Cardiac muscle cell (in vitro differentiated cells and primary cell): ENCODE measurements around the gene FAM107B. TPM values are rescaled to one million over a fixed set of nuclear protein-coding genes. Genes with fewer than 3 reads are reported as not detected.

Experiments used
- DNase-seq, 2 donors: peaks; one replicate each; pipeline versions ENCODE4 v3.0.0 to v3.0.0-alpha.2; 2010 to 2017; ENCODE audit warnings: low read depth in 1 of 2, low spot score in 1 of 2
- H3K27ac ChIP-seq: fragments of 200-600 bp; sonication (generic); 2 replicates; pipeline ENCODE4 v1.5.1; 2016
- H3K27me3 ChIP-seq: fragments of 200-600 bp; sonication (generic); 2 replicates; pipeline ENCODE4 v1.6.0; 2016; ENCODE audit warnings: control low read depth
- H3K36me3 ChIP-seq: fragments of 200-600 bp; sonication (generic); 2 replicates; pipeline ENCODE4 v1.5.1; 2016; ENCODE audit warnings: control low read depth
- H3K4me1 ChIP-seq: fragments of 200-600 bp; sonication (generic); 2 replicates; pipeline ENCODE4 v1.8.1; 2017; ENCODE audit warnings: low read depth, mild to moderate bottlenecking, mixed run types
- H3K4me3 ChIP-seq: fragments of 200-600 bp; sonication (generic); 2 replicates; pipeline ENCODE4 v1.5.1; 2016; ENCODE audit warnings: mild to moderate bottlenecking
- H3K9me3 ChIP-seq: fragments of 200-600 bp; sonication (generic); 2 replicates; pipeline ENCODE4 v1.5.1; 2017; ENCODE audit warnings: low read depth, mild to moderate bottlenecking, control low read depth
- CTCF ChIP-seq: IDR thresholded peaks from 2 replicates; pipeline ENCODE4 v1.5.1; 2012; ENCODE audit warnings: low read depth, mild to moderate bottlenecking, low read length
- polyA plus RNA-seq: library from polyadenylated mRNA; unstranded; fragments of >200 nt; fragmentation: Nextera tagmentation; extraction: Ambion mirVana; gene quantifications from 2 replicates; pipeline ENCODE4 v1.2.1, GENCODE V29; 2016
- total RNA-seq: library from RNA; depleted of rRNA; stranded (reverse); fragments of >200 nt; gene quantifications from 2 replicates; pipeline ENCODE4 v1.2.3, GENCODE V29; 2016

Gene FAM107B
- total and polyA plus RNA-seq, 2 experiments from 2014 or later: 6.0 to 9.6 TPM

- Histone ChIP-seq H3K4me3 (no peak overlapping the region), H3K4me1 (no peaks in the 10 kb centered on the region), H3K9me3 (no peaks in the 10 kb centered on the region), H3K27ac (no peak overlapping the region), H3K27me3 (no peaks in the 10 kb centered on the region), H3K36me3 (no peaks in the 10 kb centered on the region)
- DNase-seq: no peak
- TF ChIP-seq CTCF: no peak
Observed at GRCh38 chr10:14554491-14555205, 220.0 kb downstream of the FAM107B start.

GRCh38 chr10:14554091-14554490 is 220.6 kb downstream of the FAM107B start:
- Histone ChIP-seq H3K27ac (no peak overlapping the region), H3K4me3 (no peak overlapping the region), H3K4me1 (no peaks in the 10 kb centered on the region), H3K36me3 (no peaks in the 10 kb centered on the region), H3K27me3 (no peaks in the 10 kb centered on the region), H3K9me3 (no peaks in the 10 kb centered on the region)
- TF ChIP-seq CTCF: no peak
- no peak for DNase-seq

GRCh38 chr10:14553448-14553847 is 221.2 kb downstream of the FAM107B start:
- Histone ChIP-seq H3K27ac (no peak overlapping the region), H3K36me3 (no peaks in the 10 kb centered on the region), H3K9me3 (no peaks in the 10 kb centered on the region), H3K4me1 (no peaks in the 10 kb centered on the region), H3K27me3 (no peaks in the 10 kb centered on the region), H3K4me3 (no peak overlapping the region)
- no peak for TF ChIP-seq CTCF
- DNase-seq: peak in 1 of 2 donors; percentile 44

- Histone ChIP-seq H3K27me3 (no peaks in the 10 kb centered on the region), H3K36me3 (no peaks in the 10 kb centered on the region), H3K4me1 (no peaks in the 10 kb centered on the region), H3K4me3 (no peak overlapping the region), H3K27ac (no peak overlapping the region), H3K9me3 (no peaks in the 10 kb centered on the region)
- TF ChIP-seq CTCF: no peak
- DNase-seq: no peak
Observed at GRCh38 chr10:14552015-14552414, 222.7 kb downstream of the FAM107B start.

- Histone ChIP-seq H3K4me1 (no peaks in the 10 kb centered on the region), H3K36me3 (no peaks in the 10 kb centered on the region), H3K4me3 (no peak overlapping the region), H3K9me3 (no peaks in the 10 kb centered on the region), H3K27ac (no peak overlapping the region), H3K27me3 (no peaks in the 10 kb centered on the region)
- TF ChIP-seq CTCF: no peak
- DNase-seq: no peak
Observed at GRCh38 chr10:14550471-14550981, 224.2 kb downstream of the FAM107B start.
